ENCODE results near the gene SORT1. TPM values are rescaled to one million over a fixed set of nuclear protein-coding genes. Genes with fewer than 3 reads are reported as not detected.
A peak's percentile ranks its signal among the peaks of the same experiment; 100 is the strongest.
"Not testable (repeated sequence)": the region's sequence is repeated elsewhere in the genome, so short reads cannot be mapped to it uniquely, and the experiment has no call there.

The SORT1 gene
- total RNA-seq, 1 donor from 2014 or later: 40.6 TPM

DNA sequence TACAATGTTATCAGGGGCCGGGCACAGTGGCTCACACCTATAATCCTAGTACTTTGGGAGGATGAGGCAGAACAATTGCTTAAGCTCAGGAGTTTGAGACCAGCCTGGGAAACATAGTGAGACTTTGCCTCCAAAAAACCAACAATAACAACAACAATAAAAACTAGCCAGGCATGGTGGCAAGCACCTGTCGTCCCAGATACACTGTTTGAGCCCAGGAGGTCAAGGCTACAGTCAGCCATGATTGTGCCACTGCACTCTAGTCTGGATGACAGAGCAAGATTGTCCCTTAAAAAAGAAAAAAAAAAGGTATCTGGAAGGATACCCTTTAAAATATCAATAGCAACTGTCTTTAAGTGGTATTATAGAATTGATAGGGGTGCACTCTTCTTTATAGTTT is 16.1 kb downstream of the SORT1 start:
- H3K4me1 Mint-ChIP-seq: peaks cover 10% of the 10 kb centered on the region
- H3K36me3 Mint-ChIP-seq: peaks cover 9% of the 10 kb centered on the region
- DNase-seq (ENCODE audit: low spot score in 2 of 2, unreplicated experiment in 2 of 2): no peak
- H3K27me3 Mint-ChIP-seq (ENCODE audit: low read depth): no peaks in the 10 kb centered on the region
- TF ChIP-seq, protein P1, sequence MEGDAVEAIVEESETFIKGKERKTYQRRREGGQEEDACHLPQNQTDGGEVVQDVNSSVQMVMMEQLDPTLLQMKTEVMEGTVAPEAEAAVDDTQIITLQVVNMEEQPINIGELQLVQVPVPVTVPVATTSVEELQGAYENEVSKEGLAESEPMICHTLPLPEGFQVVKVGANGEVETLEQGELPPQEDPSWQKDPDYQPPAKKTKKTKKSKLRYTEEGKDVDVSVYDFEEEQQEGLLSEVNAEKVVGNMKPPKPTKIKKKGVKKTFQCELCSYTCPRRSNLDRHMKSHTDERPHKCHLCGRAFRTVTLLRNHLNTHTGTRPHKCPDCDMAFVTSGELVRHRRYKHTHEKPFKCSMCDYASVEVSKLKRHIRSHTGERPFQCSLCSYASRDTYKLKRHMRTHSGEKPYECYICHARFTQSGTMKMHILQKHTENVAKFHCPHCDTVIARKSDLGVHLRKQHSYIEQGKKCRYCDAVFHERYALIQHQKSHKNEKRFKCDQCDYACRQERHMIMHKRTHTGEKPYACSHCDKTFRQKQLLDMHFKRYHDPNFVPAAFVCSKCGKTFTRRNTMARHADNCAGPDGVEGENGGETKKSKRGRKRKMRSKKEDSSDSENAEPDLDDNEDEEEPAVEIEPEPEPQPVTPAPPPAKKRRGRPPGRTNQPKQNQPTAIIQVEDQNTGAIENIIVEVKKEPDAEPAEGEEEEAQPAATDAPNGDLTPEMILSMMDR (IDR thresholded peaks at IDR 0.05; ENCODE audit: unreplicated experiment): no peak
- H3K27ac Mint-ChIP-seq: no peak overlapping the region
- no peak overlapping the region for H3K4me3 Mint-ChIP-seq
- peaks cover 6% of the 10 kb centered on the region for H3K9me3 Mint-ChIP-seq

DNA sequence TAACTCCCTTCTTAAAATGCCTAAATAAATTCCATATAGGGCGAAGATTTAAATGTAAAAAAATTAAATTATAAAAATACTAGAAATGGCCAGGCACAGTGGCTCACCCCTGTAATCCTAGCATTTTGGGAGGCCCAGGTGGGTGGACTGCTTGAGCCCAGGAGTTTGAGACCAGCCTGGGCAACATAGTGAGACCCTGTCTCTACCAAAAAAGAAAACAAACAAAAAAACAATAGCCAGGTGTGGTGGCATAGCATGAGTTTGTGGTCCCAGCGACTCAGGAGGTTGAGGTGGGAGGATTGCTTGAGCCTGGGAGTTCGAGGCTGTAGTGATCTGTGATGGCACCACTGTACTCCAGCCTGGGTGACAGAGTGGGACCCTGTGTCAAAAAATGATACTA is 17.8 kb downstream of the SORT1 start:
- peaks cover 6% of the 10 kb centered on the region for H3K9me3 Mint-ChIP-seq
- peaks cover 15% of the 10 kb centered on the region for H3K4me1 Mint-ChIP-seq
- no peak for DNase-seq (ENCODE audit: low spot score in 2 of 2, unreplicated experiment in 2 of 2)
- H3K27ac Mint-ChIP-seq: no peak overlapping the region
- H3K27me3 Mint-ChIP-seq (ENCODE audit: low read depth): no peaks in the 10 kb centered on the region
- H3K4me3 Mint-ChIP-seq: no peak overlapping the region
- H3K36me3 Mint-ChIP-seq: peaks cover 6% of the 10 kb centered on the region
- TF ChIP-seq, protein P1 (IDR thresholded peaks at IDR 0.05; ENCODE audit: unreplicated experiment): no peak

DNA sequence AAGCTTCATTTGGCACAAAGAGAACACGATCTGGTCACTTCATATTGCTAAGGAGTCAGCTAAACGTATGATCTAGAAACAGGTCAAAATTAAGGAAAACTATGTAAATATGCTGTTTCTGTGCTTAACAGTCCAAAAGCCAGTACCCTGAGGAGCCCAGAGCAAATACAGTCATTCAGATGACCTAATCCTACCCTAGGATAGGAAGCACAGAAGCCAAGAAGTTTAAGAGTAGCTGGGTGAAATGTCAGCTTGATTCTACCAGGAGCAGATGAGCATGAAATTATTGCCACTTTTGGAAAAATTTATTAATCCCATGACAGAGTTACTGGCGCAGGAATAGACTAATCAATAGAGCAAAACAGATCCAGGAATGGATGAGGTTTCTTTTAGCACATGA is 18.3 kb downstream of the SORT1 start:
- Mint-ChIP-seq H3K9me3 (peaks cover 5% of the 10 kb centered on the region), H3K4me3 (no peak overlapping the region), H3K27me3 (ENCODE audit: low read depth) (no peaks in the 10 kb centered on the region), H3K36me3 (peaks cover 4% of the 10 kb centered on the region), H3K4me1 (peaks cover 15% of the 10 kb centered on the region), H3K27ac (no peak overlapping the region)
- DNase-seq (ENCODE audit: low spot score in 2 of 2, unreplicated experiment in 2 of 2): no peak
- TF ChIP-seq, protein P1 (IDR thresholded peaks at IDR 0.05; ENCODE audit: unreplicated experiment): no peak

- Mint-ChIP-seq H3K9me3 (no peaks in the 10 kb centered on the region), H3K4me1 (peaks cover 10% of the 10 kb centered on the region), H3K4me3 (no peak overlapping the region), H3K27me3 (ENCODE audit: low read depth) (no peaks in the 10 kb centered on the region), H3K27ac (no peak overlapping the region), H3K36me3 (no peaks in the 10 kb centered on the region)
- no peak for DNase-seq (ENCODE audit: low spot score in 2 of 2, unreplicated experiment in 2 of 2)
- TF ChIP-seq, protein P1 (IDR thresholded peaks at IDR 0.05; ENCODE audit: unreplicated experiment): no peak
Measured at GRCh38 chr1:109377698-109378097, 20.0 kb downstream of the SORT1 start.

- not testable (repeated sequence) for H3K4me3 Mint-ChIP-seq; H3K36me3 Mint-ChIP-seq; H3K27ac Mint-ChIP-seq; H3K27me3 Mint-ChIP-seq (ENCODE audit: low read depth); H3K9me3 Mint-ChIP-seq; DNase-seq (ENCODE audit: low spot score in 2 of 2, unreplicated experiment in 2 of 2)
- peaks cover 25% of the 10 kb centered on the region for H3K4me1 Mint-ChIP-seq
Measured at GRCh38 chr1:109373696-109374095, 24.0 kb downstream of the SORT1 start.

DNA sequence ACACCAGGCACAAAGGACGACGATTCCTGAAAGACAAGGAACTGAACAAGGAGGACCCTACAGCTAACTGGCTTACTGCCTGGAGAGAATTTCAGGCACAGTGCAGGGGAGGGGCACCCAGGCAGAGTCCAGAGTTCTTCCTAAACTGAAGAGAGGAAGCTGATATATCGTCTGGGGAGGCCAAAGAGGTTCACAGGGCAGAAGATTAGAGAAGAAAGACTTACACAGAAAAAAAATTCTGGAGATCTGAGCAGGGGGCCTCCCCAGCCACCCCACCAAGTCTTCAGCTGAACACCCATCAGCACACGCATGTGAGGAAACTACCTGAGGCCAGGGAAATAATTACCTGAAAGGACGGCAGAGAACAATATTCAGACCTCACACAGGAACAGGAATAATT is 24.6 kb downstream of the SORT1 start:
- Mint-ChIP-seq H3K4me3 (no peak overlapping the region), H3K27me3 (ENCODE audit: low read depth) (no peaks in the 10 kb centered on the region), H3K9me3 (no peaks in the 10 kb centered on the region), H3K36me3 (no peaks in the 10 kb centered on the region), H3K27ac (peak overlapping the region; percentile 74), H3K4me1 (peaks cover 25% of the 10 kb centered on the region)
- no peak for DNase-seq (ENCODE audit: low spot score in 2 of 2, unreplicated experiment in 2 of 2)
- TF ChIP-seq, protein P1 (IDR thresholded peaks at IDR 0.05; ENCODE audit: unreplicated experiment): no peak
